GM12892 (cell line): Measurements from ENCODE around the gene MAP3K1.

Experiments
- POLR2A ChIP-seq: IDR thresholded peaks from 2 replicates; pipeline ENCODE4 v1.6.1; 2011; ENCODE audit warnings: low read depth, low read length, control low read depth
- POLR2AphosphoS5 ChIP-seq: IDR thresholded peaks from 2 replicates; pipeline ENCODE4 v1.6.1; 2011; ENCODE audit warnings: low read depth, low read length, control low read depth

- no peak for TF ChIP-seq POLR2A
- no peak for TF ChIP-seq POLR2AphosphoS5
These were observed at the start of gene MAP3K1 for GRCh38 chr5:56814963-56815657.
